ENCODE results near the gene BLTP2. TPM values are rescaled to one million over a fixed set of nuclear protein-coding genes. Genes with fewer than 3 reads are reported as not detected.

Gene BLTP2
- total RNA-seq, 1 donor from 2014 or later: 203 TPM

- H3K9me3 Mint-ChIP-seq (ENCODE audit: unreplicated experiment): no peaks in the 10 kb centered on the region
- peaks cover 7% of the 10 kb centered on the region for H3K27me3 Mint-ChIP-seq (ENCODE audit: unreplicated experiment)
- DNase-seq (ENCODE audit: low spot score): no peak
- H3K4me1 Mint-ChIP-seq (ENCODE audit: unreplicated experiment): peaks cover 29% of the 10 kb centered on the region
- H3K36me3 Mint-ChIP-seq (ENCODE audit: low read depth, unreplicated experiment): peaks cover 54% of the 10 kb centered on the region
- H3K4me3 Mint-ChIP-seq (ENCODE audit: unreplicated experiment): no peak overlapping the region
- H3K27ac Mint-ChIP-seq (ENCODE audit: unreplicated experiment): no peak overlapping the region
- no peak for TF ChIP-seq CTCF (IDR thresholded peaks at IDR 0.05; ENCODE audit: unreplicated experiment)
Measured at GRCh38 chr17:28641579-28641978, 3.4 kb downstream of the BLTP2 start.

GRCh38 chr17:28635506-28635905, 9.5 kb downstream of the BLTP2 start:
- H3K36me3 Mint-ChIP-seq (ENCODE audit: low read depth, unreplicated experiment): peaks cover 85% of the 10 kb centered on the region
- TF ChIP-seq CTCF (IDR thresholded peaks at IDR 0.05; ENCODE audit: unreplicated experiment): no peak
- DNase-seq (ENCODE audit: low spot score): no peak
- no peaks in the 10 kb centered on the region for H3K27me3 Mint-ChIP-seq (ENCODE audit: unreplicated experiment)
- no peaks in the 10 kb centered on the region for H3K9me3 Mint-ChIP-seq (ENCODE audit: unreplicated experiment)
- H3K4me3 Mint-ChIP-seq (ENCODE audit: unreplicated experiment): peak overlapping the region; percentile 33
- peaks cover 10% of the 10 kb centered on the region for H3K4me1 Mint-ChIP-seq (ENCODE audit: unreplicated experiment)
- no peak overlapping the region for H3K27ac Mint-ChIP-seq (ENCODE audit: unreplicated experiment)

GRCh38 chr17:28634206-28634865, 10.6 kb downstream of the BLTP2 start:
- H3K36me3 Mint-ChIP-seq (ENCODE audit: low read depth, unreplicated experiment): peaks cover 77% of the 10 kb centered on the region
- H3K27me3 Mint-ChIP-seq (ENCODE audit: unreplicated experiment): no peaks in the 10 kb centered on the region
- DNase-seq (ENCODE audit: low spot score): no peak
- H3K27ac Mint-ChIP-seq (ENCODE audit: unreplicated experiment): peak overlapping the region; percentile 24
- no peak for TF ChIP-seq CTCF (IDR thresholded peaks at IDR 0.05; ENCODE audit: unreplicated experiment)
- H3K4me1 Mint-ChIP-seq (ENCODE audit: unreplicated experiment): peaks cover 10% of the 10 kb centered on the region
- H3K9me3 Mint-ChIP-seq (ENCODE audit: unreplicated experiment): no peaks in the 10 kb centered on the region
- H3K4me3 Mint-ChIP-seq (ENCODE audit: unreplicated experiment): peak overlapping the region; percentile 59

- Mint-ChIP-seq H3K4me3 (ENCODE audit: unreplicated experiment) (no peak overlapping the region), H3K36me3 (ENCODE audit: low read depth, unreplicated experiment) (peaks cover 56% of the 10 kb centered on the region), H3K4me1 (ENCODE audit: unreplicated experiment) (peaks cover under 1% of the 10 kb centered on the region), H3K9me3 (ENCODE audit: unreplicated experiment) (no peaks in the 10 kb centered on the region), H3K27ac (ENCODE audit: unreplicated experiment) (no peak overlapping the region), H3K27me3 (ENCODE audit: unreplicated experiment) (peaks cover 2% of the 10 kb centered on the region)
- DNase-seq (ENCODE audit: low spot score): no peak
- no peak for TF ChIP-seq CTCF (IDR thresholded peaks at IDR 0.05; ENCODE audit: unreplicated experiment)
Measured at GRCh38 chr17:28626818-28627217, 18.1 kb downstream of the BLTP2 start.

- Mint-ChIP-seq H3K27ac (ENCODE audit: unreplicated experiment) (no peak overlapping the region), H3K4me1 (ENCODE audit: unreplicated experiment) (peaks cover 9% of the 10 kb centered on the region), H3K36me3 (ENCODE audit: low read depth, unreplicated experiment) (peaks cover 60% of the 10 kb centered on the region), H3K4me3 (ENCODE audit: unreplicated experiment) (no peak overlapping the region), H3K9me3 (ENCODE audit: unreplicated experiment) (no peaks in the 10 kb centered on the region), H3K27me3 (ENCODE audit: unreplicated experiment) (peaks cover 7% of the 10 kb centered on the region)
- no peak for TF ChIP-seq CTCF (IDR thresholded peaks at IDR 0.05; ENCODE audit: unreplicated experiment)
- DNase-seq (ENCODE audit: low spot score): no peak
Measured at GRCh38 chr17:28624148-28624547, 20.8 kb downstream of the BLTP2 start.
